Neural progenitor cell (in vitro differentiated cells): Measurements from ENCODE around the gene WWOX.

Experiments used
- EZH2 ChIP-seq: fragments of 200-600 bp; sonication (generic); IDR thresholded peaks from 2 replicates; pipeline ENCODE4 v1.6.1; 2017; ENCODE audit warnings: antibody characterized with exemption, mild to moderate bottlenecking, moderate library complexity
- TF ChIP-seq, protein P1 (sequence below): fragments of 200-600 bp; sonication (generic); IDR thresholded peaks from 2 replicates; pipeline ENCODE4 v1.5.1; 2017; ENCODE audit warnings: antibody characterized with exemption, mild to moderate bottlenecking

DNA sequence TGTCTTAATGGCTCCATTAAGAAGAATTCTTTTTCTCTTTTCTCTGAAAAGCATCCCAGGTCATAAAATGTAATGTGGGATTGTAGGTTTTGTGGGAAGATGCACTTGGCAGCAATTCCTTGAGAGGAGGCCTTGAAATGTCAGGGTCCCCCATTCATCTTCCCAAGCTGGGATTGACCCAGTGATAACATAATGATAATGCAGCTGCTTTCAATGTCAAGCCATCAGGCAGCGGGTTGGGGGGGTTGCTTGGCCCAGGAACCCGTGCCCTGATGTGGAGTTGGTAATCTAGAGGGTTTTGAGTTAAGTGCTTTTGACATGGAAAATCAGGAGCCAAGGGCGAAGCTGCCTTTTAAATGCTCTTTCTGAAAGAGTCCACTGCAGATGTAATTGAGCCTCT lies 484.0 kb downstream of the WWOX start:
- TF ChIP-seq, protein P1, sequence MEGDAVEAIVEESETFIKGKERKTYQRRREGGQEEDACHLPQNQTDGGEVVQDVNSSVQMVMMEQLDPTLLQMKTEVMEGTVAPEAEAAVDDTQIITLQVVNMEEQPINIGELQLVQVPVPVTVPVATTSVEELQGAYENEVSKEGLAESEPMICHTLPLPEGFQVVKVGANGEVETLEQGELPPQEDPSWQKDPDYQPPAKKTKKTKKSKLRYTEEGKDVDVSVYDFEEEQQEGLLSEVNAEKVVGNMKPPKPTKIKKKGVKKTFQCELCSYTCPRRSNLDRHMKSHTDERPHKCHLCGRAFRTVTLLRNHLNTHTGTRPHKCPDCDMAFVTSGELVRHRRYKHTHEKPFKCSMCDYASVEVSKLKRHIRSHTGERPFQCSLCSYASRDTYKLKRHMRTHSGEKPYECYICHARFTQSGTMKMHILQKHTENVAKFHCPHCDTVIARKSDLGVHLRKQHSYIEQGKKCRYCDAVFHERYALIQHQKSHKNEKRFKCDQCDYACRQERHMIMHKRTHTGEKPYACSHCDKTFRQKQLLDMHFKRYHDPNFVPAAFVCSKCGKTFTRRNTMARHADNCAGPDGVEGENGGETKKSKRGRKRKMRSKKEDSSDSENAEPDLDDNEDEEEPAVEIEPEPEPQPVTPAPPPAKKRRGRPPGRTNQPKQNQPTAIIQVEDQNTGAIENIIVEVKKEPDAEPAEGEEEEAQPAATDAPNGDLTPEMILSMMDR, result no peak
- no peak for TF ChIP-seq EZH2
